Panc1 (cell line): ENCODE data around the gene RSU1. TPM values are rescaled to one million over a fixed set of nuclear protein-coding genes. Genes with fewer than 3 reads are reported as not detected.

Experiments used
- ATAC-seq: fragments of 200-7000 bp; cut with Tn5 transposase; 2 replicates; pipeline ENCODE4 v1.9.1; 2020; ENCODE audit warnings: mild to moderate bottlenecking, moderate library complexity
- BruUV-seq: library from RNA; stranded (reverse); fragments of 400-500 nt; replicated peaks from 2 replicates; lab custom pipeline; 2021; lab: Mats Ljungman, UMichigan
- CTCF ChIA-PET: fragments of 300-600 bp; sonication (Branson Sonifier 250); formaldehyde crosslinking; loops from one replicate; lab custom pipeline; 2022; ENCODE audit warnings: antibody characterized with exemption; lab: Charles Lee
- POLR2A ChIA-PET: fragments of 300-600 bp; sonication (Branson Sonifier 250); formaldehyde crosslinking; loops from one replicate; lab custom pipeline; 2022; ENCODE audit warnings: antibody characterized with exemption; lab: Charles Lee
- DNase-seq: peaks from one replicate; pipeline ENCODE4 v3.0.0-alpha.2; 2010; ENCODE audit warnings: low read depth, low spot score
- H3K27ac ChIP-seq: 2 replicates; pipeline ENCODE4 v1.5.1; 2011; ENCODE audit warnings: mild to moderate bottlenecking, low read length, inconsistent platforms
- H3K27me3 ChIP-seq: fragments of 200-500 bp; sonication (Bioruptor generic); 2 replicates; pipeline ENCODE4 v1.6.0; 2014; ENCODE audit warnings: low read length, inconsistent platforms; ENCODE audit not compliant: control insufficient read depth, insufficient read depth
- H3K36me3 ChIP-seq: fragments of 200-500 bp; sonication (Bioruptor generic); 2 replicates; pipeline ENCODE4 v1.5.1; 2014; ENCODE audit warnings: inconsistent platforms, mild to moderate bottlenecking, low read length, moderate library complexity; ENCODE audit not compliant: control insufficient read depth, insufficient read depth
- H3K4me1 ChIP-seq: 2 replicates; pipeline ENCODE4 v1.5.1; 2011; ENCODE audit warnings: inconsistent platforms, mild to moderate bottlenecking, low read length, moderate library complexity; ENCODE audit not compliant: control insufficient read depth, insufficient read depth
- H3K4me3 ChIP-seq, 2 experiments: 2 replicates each; pipeline ENCODE4 v1.5.1; 2011 to 2012; ENCODE audit warnings: low read depth in 2 of 2, low read length in 2 of 2, mild to moderate bottlenecking in 2 of 2, inconsistent platforms in 1 of 2, moderate library complexity in 1 of 2
- H3K9me3 ChIP-seq: fragments of 200-500 bp; sonication (Bioruptor generic); 2 replicates; pipeline ENCODE4 v1.5.1; 2014; ENCODE audit warnings: low read depth, mild to moderate bottlenecking, inconsistent platforms, low read length, moderate library complexity; ENCODE audit not compliant: control insufficient read depth, insufficient read depth
- CTCF ChIP-seq: fragments of 450-650 bp; IDR thresholded peaks from 2 replicates; pipeline ENCODE4 v1.5.1; 2017; ENCODE audit warnings: mild to moderate bottlenecking
- POLR2AphosphoS5 ChIP-seq: IDR thresholded peaks from 2 replicates; pipeline ENCODE4 v1.6.1; 2012; ENCODE audit warnings: mild to moderate bottlenecking, low read depth, low read length, moderate library complexity
- REST ChIP-seq, 2 experiments: IDR thresholded peaks; 2 replicates each; pipeline ENCODE4 v1.6.1; 2011 to 2012; ENCODE audit warnings: low read depth in 2 of 2, control low read depth in 1 of 2, low read length in 1 of 2, mild to moderate bottlenecking in 1 of 2, moderate library complexity in 1 of 2; ENCODE audit not compliant: insufficient read depth in 1 of 2
- SIN3A ChIP-seq: IDR thresholded peaks from 2 replicates; pipeline ENCODE4 v1.6.1; 2012; ENCODE audit warnings: low read depth, mild to moderate bottlenecking, low read length, moderate library complexity, borderline replicate concordance; ENCODE audit not compliant: insufficient read depth
- TCF7L2 ChIP-seq: IDR thresholded peaks from 2 replicates; pipeline ENCODE4 v1.6.1; 2011; ENCODE audit warnings: mild to moderate bottlenecking, low read depth, low read length, inconsistent platforms
- in situ Hi-C: cut with HindIII; loops from 2 replicates; pipeline ENCODE4 v1.10.0; 2016; ENCODE audit warnings: low sequenced_read_pairs, low pct_unique_long_range_greater_than_20kb
- intact Hi-C: fragments of 100-400 bp; cut with micrococcal nuclease; formaldehyde crosslinking; loops from one replicate; pipeline ENCODE4 v1.10.0; 2022; ENCODE audit not compliant: unreplicated experiment
- total RNA-seq: library from RNA; stranded (reverse); gene quantifications from one replicate; pipeline ENCODE4 v1.2.1, GENCODE V29; 2021; ENCODE audit not compliant: unreplicated experiment

RSU1 gene
- total RNA-seq, 1 experiment from 2014 or later, result 55.6 TPM

GRCh38 chr10:16713290-16713689, 103.9 kb downstream of the RSU1 start:
- TF ChIP-seq REST (IDR thresholded peaks at IDR 0.05; ENCODE audit: insufficient read depth in 1 of 2, low read depth in 2 of 2, low read length in 1 of 2), result no peak
- TF ChIP-seq TCF7L2, result no peak
- no peak for TF ChIP-seq POLR2AphosphoS5
- no peak for TF ChIP-seq SIN3A
- no peak for TF ChIP-seq CTCF
- H3K27ac ChIP-seq, result no peak overlapping the region
- H3K27me3 ChIP-seq, result no peaks in the 10 kb centered on the region
- no peak for DNase-seq
- no peak overlapping the region for H3K4me3 ChIP-seq
- ChIA-PET CTCF (no interaction called here), POLR2A (no interaction called here)
- BruUV-seq, result no TSS peak
- H3K36me3 ChIP-seq, result no peaks in the 10 kb centered on the region
- in situ Hi-C loops, result no loop called here
- no peaks in the 10 kb centered on the region for H3K9me3 ChIP-seq
- ATAC-seq, result no peak
- H3K4me1 ChIP-seq, result no peaks in the 10 kb centered on the region
- intact Hi-C loops, result no loop called here

GRCh38 chr10:16712883-16713282, 104.3 kb downstream of the RSU1 start:
- CTCF ChIA-PET, result no interaction called here
- Histone ChIP-seq H3K9me3 (no peaks in the 10 kb centered on the region), H3K27me3 (no peaks in the 10 kb centered on the region), H3K27ac (no peak overlapping the region), H3K36me3 (no peaks in the 10 kb centered on the region), H3K4me3 (no peak overlapping the region), H3K4me1 (no peaks in the 10 kb centered on the region)
- BruUV-seq, result no TSS peak
- in situ Hi-C loops, result no loop called here
- DNase-seq (no peak), ATAC-seq (no peak)
- POLR2A ChIA-PET, result no interaction called here
- intact Hi-C loops, result no loop called here
- no peak for TF ChIP-seq POLR2AphosphoS5

GRCh38 chr10:16700331-16700730, 116.9 kb downstream of the RSU1 start:
- Histone ChIP-seq H3K9me3 (no peaks in the 10 kb centered on the region), H3K4me3 (no peak overlapping the region), H3K27ac (no peak overlapping the region), H3K27me3 (no peaks in the 10 kb centered on the region), H3K4me1 (no peaks in the 10 kb centered on the region), H3K36me3 (no peaks in the 10 kb centered on the region)
- POLR2A ChIA-PET, result no interaction called here
- BruUV-seq, result no TSS peak
- no peak for ATAC-seq
- in situ Hi-C loops (no loop called here), intact Hi-C loops (no loop called here)
- CTCF ChIA-PET, result no interaction called here
- TF ChIP-seq POLR2AphosphoS5 (no peak), CTCF (no peak), TCF7L2 (no peak), REST (IDR thresholded peaks at IDR 0.05; ENCODE audit: insufficient read depth in 1 of 2, low read depth in 2 of 2, low read length in 1 of 2) (no peak), SIN3A (no peak)
- no peak for DNase-seq
